Stimulated activated CD8-positive, alpha-beta memory T cell treated with anti-CD3 and anti-CD28 coated beads, Interleukin-2, amount 100 ng/mL, for 48 hours (primary cell): ENCODE data around the gene ALKBH4.
"Not testable (repeated sequence)": the region's sequence is repeated elsewhere in the genome, so short reads cannot be mapped to it uniquely, and the experiment has no call there.

Source experiments
- DNase-seq, 2 donors: peaks; one replicate each; pipeline ENCODE4 v3.0.0-alpha.2; 2020; ENCODE audit warnings: low read depth in 2 of 2

Gene ALKBH4

GRCh38 chr7:102455596-102455995 lies 9.1 kb downstream of the ALKBH4 start:
- no peak for DNase-seq

GRCh38 chr7:102454932-102455331 lies 9.7 kb downstream of the ALKBH4 start:
- not testable (repeated sequence) for DNase-seq

GRCh38 chr7:102454468-102454867 lies 10.2 kb downstream of the ALKBH4 start:
- DNase-seq, result no peak

- no peak for DNase-seq
Measured at GRCh38 chr7:102453319-102453718, 11.3 kb downstream of the ALKBH4 start.

GRCh38 chr7:102452451-102452850 lies 12.2 kb downstream of the ALKBH4 start:
- no peak for DNase-seq

GRCh38 chr7:102451371-102452054 lies 13.2 kb downstream of the ALKBH4 start:
- no peak for DNase-seq

GRCh38 chr7:102450242-102450641 lies 14.4 kb downstream of the ALKBH4 start:
- no peak for DNase-seq

GRCh38 chr7:102449136-102449535 lies 15.5 kb downstream of the ALKBH4 start:
- no peak for DNase-seq

- no peak for DNase-seq
Measured at GRCh38 chr7:102447311-102447710, 17.4 kb downstream of the ALKBH4 start.

GRCh38 chr7:102446387-102447156 lies 18.1 kb downstream of the ALKBH4 start:
- DNase-seq, result no peak

- no peak for DNase-seq
Measured at GRCh38 chr7:102445674-102446071, 19.0 kb downstream of the ALKBH4 start.

GRCh38 chr7:102444961-102445673 lies 19.5 kb downstream of the ALKBH4 start:
- no peak for DNase-seq

- no peak for DNase-seq
Measured at GRCh38 chr7:102439963-102440795, 24.5 kb downstream of the ALKBH4 start.

GRCh38 chr7:102436118-102436517 lies 28.5 kb downstream of the ALKBH4 start:
- no peak for DNase-seq

GRCh38 chr7:102434039-102434486 lies 30.6 kb downstream of the ALKBH4 start:
- no peak for DNase-seq

GRCh38 chr7:102433219-102434038 lies 31.2 kb downstream of the ALKBH4 start, which contains the start of gene ORAI2:
TSS of gene ORAI2 (plus strand) at chr7:102433575. CDS start at chr7:102438957, 5,382 bp downstream.
- peak; percentile 81 to 85 for DNase-seq

- no peak for DNase-seq
Measured at GRCh38 chr7:102432442-102433218, 32.0 kb downstream of the ALKBH4 start.

GRCh38 chr7:102431617-102432298 lies 32.9 kb downstream of the ALKBH4 start:
- peak in 1 of 2 donors; percentile 20 for DNase-seq
